Upper lobe of left lung (tissue), 6 donors: ENCODE measurements around the gene TBP. TPM values are rescaled to one million over a fixed set of nuclear protein-coding genes. Genes with fewer than 3 reads are reported as not detected.

Experiments
- ATAC-seq, 2 donors: fragments of 200-7000 bp; cut with Tn5 transposase; one replicate each; pipeline ENCODE4 v1.9.1; 2022; ENCODE audit warnings: mild to moderate bottlenecking in 2 of 2, moderate library complexity in 2 of 2; ENCODE audit not compliant: low FRiP score in 2 of 2
- DNase-seq, 2 donors: peaks; one replicate each; pipeline ENCODE4 v3.0.0-alpha.2; 2019 to 2020
- H3K27ac ChIP-seq, 4 donors: fragments of 200-600 bp; sonication (generic); one replicate each; pipeline ENCODE4 v1.5.1; 2016 to 2019
- H3K27me3 ChIP-seq, 4 donors: fragments of 200-600 bp; sonication (generic); one replicate each; pipeline ENCODE4 v1.5.1; 2017 to 2019
- H3K36me3 ChIP-seq, 4 donors: fragments of 200-600 bp; sonication (generic); one replicate each; pipeline ENCODE4 v1.5.1; 2016 to 2019
- H3K4me1 ChIP-seq, 4 donors: fragments of 200-600 bp; sonication (generic); one replicate each; pipeline ENCODE4 v1.5.1; 2018 to 2019
- H3K4me3 ChIP-seq, 4 donors: fragments of 200-600 bp; sonication (generic); one replicate each; pipeline ENCODE4 v1.5.1; 2017 to 2019; ENCODE audit warnings: mild to moderate bottlenecking in 2 of 4, moderate library complexity in 1 of 4
- H3K9me3 ChIP-seq, 4 donors: fragments of 200-600 bp; sonication (generic); one replicate each; pipeline ENCODE4 v1.5.1; 2018 to 2019
- CTCF ChIP-seq, 6 experiments: fragments of 450-650 bp in 4 of 6; fragments of 200-600 bp in 2 of 6; sonication (generic) in 2 of 6; IDR thresholded peaks; one replicate each; pipeline ENCODE4 v1.5.1; 2016 to 2019; ENCODE audit warnings: antibody characterized with exemption in 6 of 6
- EP300 ChIP-seq, 4 donors: sonication (generic); formaldehyde crosslinking; IDR thresholded peaks; one replicate each; pipeline ENCODE4 v1.5.1; 2017; ENCODE audit warnings: antibody characterized with exemption in 4 of 4, control low read depth in 2 of 4
- POLR2A ChIP-seq, 4 donors: fragments of 450-650 bp; IDR thresholded peaks; one replicate each; pipeline ENCODE4 v1.5.1; 2016 to 2017; ENCODE audit warnings: antibody characterized with exemption in 4 of 4, mild to moderate bottlenecking in 2 of 4
- POLR2AphosphoS5 ChIP-seq, 2 donors: sonication (generic); formaldehyde crosslinking; IDR thresholded peaks; one replicate each; pipeline ENCODE4 v1.5.1; 2017; ENCODE audit warnings: antibody characterized with exemption in 2 of 2
- WGBS, 2 donors: methylation state at CpG; one replicate each; pipeline ENCODE4 v1.1.5; 2017 to 2018; 5-methylcytosine and 5-hydroxymethylcytosine counted together
- total RNA-seq, 6 donors: library from RNA; depleted of rRNA in 4 of 6; stranded (reverse); fragments of >200 nt in 4 of 6; gene quantifications; one replicate each; pipeline versions ENCODE4 v1.1.0 to v1.2.1, GENCODE V29; 2016 to 2021
- donor health status: DM: no; HTN: no; CAD: no; lungs with moderate emphysema.
- donor health status: DM: no; HTN: yes; CAD: no; lungs with severe emphysema.

Gene TBP
- total RNA-seq, 6 donors from 2014 or later, result 13.8 to 59.7 (median 16.9) TPM

- Histone ChIP-seq H3K27me3 (no peaks in the 10 kb centered on the region), H3K36me3 (no peaks in the 10 kb centered on the region), H3K27ac (no peak overlapping the region), H3K9me3 (no peaks in the 10 kb centered on the region), H3K4me3 (no peak overlapping the region), H3K4me1 (no peaks in the 10 kb centered on the region)
- ATAC-seq (no peak), DNase-seq (no peak)
- TF ChIP-seq EP300 (IDR thresholded peaks at IDR 0.05), result no peak
- TF ChIP-seq POLR2AphosphoS5 (IDR thresholded peaks at IDR 0.05), result no peak
- no peak for TF ChIP-seq POLR2A (IDR thresholded peaks at IDR 0.05)
- TF ChIP-seq CTCF (IDR thresholded peaks at IDR 0.05), result no peak
- WGBS, 2 donors, result 78 to 85% methylated on average over 3 of the region's 3 CpGs
Measured at GRCh38 chr6:170509723-170510018, 44.5 kb upstream of the TBP start.

DNA sequence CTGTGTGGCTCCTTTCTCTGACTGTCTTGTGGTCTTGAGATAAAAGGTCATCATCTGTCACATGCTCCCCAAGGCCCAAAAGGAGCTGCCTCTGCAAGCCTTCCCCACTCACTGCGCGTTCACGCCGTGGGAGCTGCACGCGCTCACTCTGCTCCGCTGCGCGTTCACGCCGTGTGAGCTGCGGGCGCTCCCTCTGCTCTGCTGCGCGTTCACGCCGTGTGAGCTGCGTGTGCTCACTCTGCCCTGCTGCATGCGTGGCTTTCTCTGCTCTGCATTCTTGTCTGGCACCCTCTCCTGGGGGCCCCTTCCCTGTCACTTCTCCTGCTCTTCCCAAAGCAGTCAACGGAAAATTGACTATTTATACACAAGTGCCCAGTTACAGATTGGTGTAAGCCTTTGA is 43.5 kb upstream of the TBP start:
- H3K36me3 ChIP-seq, result no peaks in the 10 kb centered on the region
- H3K9me3 ChIP-seq, result no peaks in the 10 kb centered on the region
- no peak for TF ChIP-seq EP300 (IDR thresholded peaks at IDR 0.05)
- TF ChIP-seq POLR2AphosphoS5 (IDR thresholded peaks at IDR 0.05), result no peak
- no peak for TF ChIP-seq POLR2A (IDR thresholded peaks at IDR 0.05)
- TF ChIP-seq CTCF (IDR thresholded peaks at IDR 0.05), result no peak
- H3K4me3 ChIP-seq, result no peak overlapping the region
- H3K27ac ChIP-seq, result no peak overlapping the region
- H3K27me3 ChIP-seq, result no peaks in the 10 kb centered on the region
- 94 to 95% methylated on average over 20 of the region's 20 CpGs for WGBS, 2 donors
- ATAC-seq (peak in 1 of 2 donors; percentile 61), DNase-seq (peak in 1 of 2 donors; percentile 30)
- no peaks in the 10 kb centered on the region for H3K4me1 ChIP-seq

- 88 to 89% methylated on average over 4 of the region's 4 CpGs for whole genome bisulfite sequencing, 2 donors
- ATAC-seq (no peak), DNase-seq (no peak)
- Histone ChIP-seq H3K27me3 (no peaks in the 10 kb centered on the region), H3K36me3 (no peaks in the 10 kb centered on the region), H3K9me3 (no peaks in the 10 kb centered on the region), H3K4me3 (no peak overlapping the region), H3K4me1 (no peaks in the 10 kb centered on the region), H3K27ac (no peak overlapping the region)
- TF ChIP-seq POLR2A (IDR thresholded peaks at IDR 0.05) (no peak), CTCF (IDR thresholded peaks at IDR 0.05) (no peak), EP300 (IDR thresholded peaks at IDR 0.05) (no peak), POLR2AphosphoS5 (IDR thresholded peaks at IDR 0.05) (no peak)
Measured at GRCh38 chr6:170512249-170512648, 41.9 kb upstream of the TBP start.

GRCh38 chr6:170514908-170515307 is 39.3 kb upstream of the TBP start:
- Histone ChIP-seq H3K9me3 (no peaks in the 10 kb centered on the region), H3K36me3 (no peaks in the 10 kb centered on the region), H3K4me3 (no peak overlapping the region), H3K4me1 (no peaks in the 10 kb centered on the region), H3K27ac (no peak overlapping the region), H3K27me3 (no peaks in the 10 kb centered on the region)
- TF ChIP-seq POLR2AphosphoS5 (IDR thresholded peaks at IDR 0.05), result no peak
- TF ChIP-seq EP300 (IDR thresholded peaks at IDR 0.05), result no peak
- no peak for TF ChIP-seq CTCF (IDR thresholded peaks at IDR 0.05)
- TF ChIP-seq POLR2A (IDR thresholded peaks at IDR 0.05), result no peak
- WGBS, 2 donors, result 83 to 85% methylated on average over 1 of the region's 1 CpG
- no peak for ATAC-seq
- no peak for DNase-seq

DNA sequence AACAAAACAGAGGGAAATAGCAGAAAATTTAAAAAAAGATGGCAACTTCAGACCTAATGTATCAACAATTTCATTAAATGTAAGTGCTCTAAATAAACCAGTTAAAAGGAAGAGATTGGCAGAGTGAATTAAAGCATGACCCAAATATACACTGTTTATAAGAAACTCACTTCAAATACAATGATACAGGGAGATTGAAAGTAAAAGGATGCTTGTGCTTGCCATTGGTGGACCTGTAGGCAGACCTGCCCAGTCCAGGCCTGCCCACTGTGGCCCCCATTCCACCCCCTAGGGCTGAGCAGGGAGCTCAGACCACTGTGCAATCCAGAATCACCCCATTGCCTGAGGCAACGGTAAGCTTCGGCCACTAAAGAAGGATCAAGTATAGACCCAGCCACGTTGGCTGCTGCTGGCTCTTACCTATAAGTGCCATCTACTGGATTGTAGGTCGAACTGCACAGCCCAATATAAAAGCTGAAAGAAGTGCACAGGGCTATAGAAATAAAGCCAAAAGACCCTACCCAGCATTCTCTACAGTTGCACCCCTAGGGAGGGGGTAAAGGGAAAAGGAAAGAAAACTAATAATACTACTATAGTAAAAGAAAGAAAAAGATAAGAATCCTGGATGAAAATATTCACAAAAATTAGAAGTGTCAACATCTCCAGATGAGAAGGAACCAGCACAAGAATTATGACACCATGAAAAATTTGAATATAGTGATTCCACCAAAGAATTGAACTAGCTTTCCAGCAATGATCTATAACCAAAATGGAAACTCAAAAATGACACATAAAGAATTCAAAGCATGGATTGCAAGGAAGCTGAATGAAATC is 37.2 kb upstream of the TBP start:
- Histone ChIP-seq H3K36me3 (no peaks in the 10 kb centered on the region), H3K4me3 (no peak overlapping the region), H3K9me3 (no peaks in the 10 kb centered on the region), H3K27ac (no peak overlapping the region), H3K4me1 (peaks cover 0 to under 1% (median 0%) of the 10 kb centered on the region in 4 donors), H3K27me3 (no peaks in the 10 kb centered on the region)
- DNase-seq (peak; percentile 36 to 54), ATAC-seq (peak; percentile 79 to 80)
- WGBS, 2 donors, result 0 to 3% methylated on average over 4 of the region's 4 CpGs
- TF ChIP-seq CTCF (IDR thresholded peaks at IDR 0.05) (peak; percentile 69 to 82 (median 78)), EP300 (IDR thresholded peaks at IDR 0.05) (no peak)
